Coronary artery (tissue), 2 donors: ENCODE data around the gene PCP2.

Experiments used
- DNase-seq: peaks from one replicate; pipeline ENCODE4 v3.0.0-alpha.2; 2017; ENCODE audit warnings: low spot score
- H3K27ac ChIP-seq, 2 donors: fragments of 200-600 bp; sonication (generic); one replicate each; pipeline ENCODE4 v1.5.1; 2016 to 2019
- H3K4me3 ChIP-seq: fragments of 200-600 bp; sonication (generic); 2 replicates; pipeline ENCODE4 v1.5.1; 2016; ENCODE audit warnings: mild to moderate bottlenecking, moderate library complexity
- CTCF ChIP-seq: fragments of 200-600 bp; sonication (generic); IDR thresholded peaks from one replicate; pipeline ENCODE4 v1.5.1; 2019; ENCODE audit warnings: antibody characterized with exemption

Gene PCP2

GRCh38 chr19:7582446-7582845 is 51.1 kb downstream of the PCP2 start:
- TF ChIP-seq CTCF, result no peak
- Histone ChIP-seq H3K4me3 (no peak overlapping the region), H3K27ac (no peak overlapping the region)
- DNase-seq, result no peak
